Activated naive CD4-positive, alpha-beta T cell treated with anti-CD3 and anti-CD28 coated beads for 36 hours (primary cell): ENCODE data around the gene TACSTD2. TPM values are rescaled to one million over a fixed set of nuclear protein-coding genes. Genes with fewer than 3 reads are reported as not detected.

Experiments used
- total RNA-seq, 2 experiments: library from RNA; stranded (reverse); gene quantifications; one replicate each; pipeline ENCODE4 v1.2.3, GENCODE V29; 2021

The TACSTD2 gene
- total RNA-seq, 2 experiments from 2014 or later = not detected

Other genes with a start within 250 kb of the TACSTD2 start
- 10 to 100 TPM; 15.4 to 16.6 TPM for gene OMA1, start 30.5 kb downstream of the TACSTD2 start, total RNA-seq
- 10 to 100 TPM; 27.8 to 28.7 TPM for gene MYSM1, start 122.8 kb upstream of the TACSTD2 start, total RNA-seq
- gene JUN, start 206.8 kb upstream of the TACSTD2 start, total RNA-seq = 10 to 100 TPM; 24.2 to 25.9 TPM